GM10266 (cell line): ENCODE measurements around the gene TMEM203.

Experiments
- DNase-seq: peaks from one replicate; pipeline ENCODE4 v3.0.0; 2012; ENCODE audit errors: extremely low spot score
- TF ChIP-seq, protein P1 (sequence below): IDR thresholded peaks from 2 replicates; pipeline ENCODE4 v1.5.1; 2012; ENCODE audit warnings: mild to moderate bottlenecking, low read depth; ENCODE audit not compliant: control insufficient read depth, insufficient read depth; ENCODE audit errors: missing control alignments

TMEM203 gene

DNA sequence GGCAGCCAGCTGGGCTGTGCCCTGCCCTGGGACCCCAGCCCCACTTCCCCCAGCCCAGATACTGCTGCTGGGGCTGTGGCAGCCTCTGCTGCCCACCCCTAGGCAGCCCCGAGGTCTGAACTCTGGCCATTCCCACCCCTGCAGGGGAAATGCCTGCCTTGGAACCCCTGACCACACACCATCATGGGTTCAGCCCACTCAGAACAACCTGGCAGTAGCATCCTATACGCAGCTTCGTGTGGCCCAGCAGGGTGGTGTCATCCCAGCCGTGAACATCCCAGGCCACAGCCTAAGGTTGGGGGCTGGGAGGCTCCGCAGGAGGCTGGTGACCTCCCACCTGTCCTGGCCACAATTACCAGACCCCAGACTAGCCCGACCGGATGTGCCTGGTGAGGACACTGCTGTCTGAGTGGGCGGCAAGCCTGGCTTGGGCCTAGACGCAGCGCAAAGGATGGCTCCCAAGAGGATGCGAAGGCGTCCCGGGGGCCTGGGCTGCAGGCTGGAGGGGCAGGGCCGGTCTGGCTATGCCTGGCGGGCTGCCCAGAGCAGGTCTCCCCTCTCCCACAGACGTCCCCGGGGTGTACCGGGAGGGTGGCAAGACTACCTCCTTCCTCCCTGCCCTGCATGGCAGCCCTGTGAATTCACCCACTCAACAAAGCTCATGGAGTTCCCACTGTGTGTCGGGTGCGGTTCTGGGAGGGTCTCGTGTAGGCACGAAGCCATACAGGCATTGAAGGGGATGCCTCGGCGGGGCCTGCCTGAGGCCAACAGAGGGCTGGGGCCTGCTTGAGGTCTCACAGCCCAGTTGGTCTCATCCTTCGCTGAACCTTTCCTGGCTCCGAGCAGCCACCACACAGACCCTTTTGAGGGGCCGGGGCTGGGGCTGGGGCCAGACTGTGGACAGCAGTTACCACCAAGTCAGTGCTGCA is 23.8 kb upstream of the TMEM203 start:
- TF ChIP-seq, protein P1, sequence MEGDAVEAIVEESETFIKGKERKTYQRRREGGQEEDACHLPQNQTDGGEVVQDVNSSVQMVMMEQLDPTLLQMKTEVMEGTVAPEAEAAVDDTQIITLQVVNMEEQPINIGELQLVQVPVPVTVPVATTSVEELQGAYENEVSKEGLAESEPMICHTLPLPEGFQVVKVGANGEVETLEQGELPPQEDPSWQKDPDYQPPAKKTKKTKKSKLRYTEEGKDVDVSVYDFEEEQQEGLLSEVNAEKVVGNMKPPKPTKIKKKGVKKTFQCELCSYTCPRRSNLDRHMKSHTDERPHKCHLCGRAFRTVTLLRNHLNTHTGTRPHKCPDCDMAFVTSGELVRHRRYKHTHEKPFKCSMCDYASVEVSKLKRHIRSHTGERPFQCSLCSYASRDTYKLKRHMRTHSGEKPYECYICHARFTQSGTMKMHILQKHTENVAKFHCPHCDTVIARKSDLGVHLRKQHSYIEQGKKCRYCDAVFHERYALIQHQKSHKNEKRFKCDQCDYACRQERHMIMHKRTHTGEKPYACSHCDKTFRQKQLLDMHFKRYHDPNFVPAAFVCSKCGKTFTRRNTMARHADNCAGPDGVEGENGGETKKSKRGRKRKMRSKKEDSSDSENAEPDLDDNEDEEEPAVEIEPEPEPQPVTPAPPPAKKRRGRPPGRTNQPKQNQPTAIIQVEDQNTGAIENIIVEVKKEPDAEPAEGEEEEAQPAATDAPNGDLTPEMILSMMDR, result no peak

DNA sequence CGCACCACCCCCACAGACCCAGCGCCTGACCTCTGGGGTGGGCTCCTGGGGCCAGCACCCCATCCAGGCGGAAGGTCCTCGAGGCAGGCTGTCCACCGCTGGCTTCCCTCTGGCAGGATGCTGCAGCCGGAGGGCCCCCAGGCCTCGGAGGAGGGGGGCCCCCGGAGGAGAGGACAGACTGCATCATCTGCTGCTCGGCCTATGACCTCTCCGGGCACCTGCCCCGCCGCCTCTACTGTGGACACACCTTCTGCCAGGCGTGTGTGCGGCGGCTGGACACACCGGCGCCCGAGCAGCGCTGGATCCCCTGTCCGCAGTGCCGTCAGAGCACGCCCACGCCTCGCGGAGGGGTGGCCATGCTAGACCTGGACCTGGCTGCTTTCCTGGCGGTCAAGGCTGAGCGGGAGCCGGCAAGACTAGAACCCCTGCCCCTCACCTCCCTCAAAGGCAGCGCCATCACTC is 23.1 kb upstream of the TMEM203 start:
- TF ChIP-seq, protein P1, result no peak
- no peak for DNase-seq

More for the DNA sequence above, 23.8 kb upstream of the TMEM203 start:
- DNase-seq, result no peak

DNA sequence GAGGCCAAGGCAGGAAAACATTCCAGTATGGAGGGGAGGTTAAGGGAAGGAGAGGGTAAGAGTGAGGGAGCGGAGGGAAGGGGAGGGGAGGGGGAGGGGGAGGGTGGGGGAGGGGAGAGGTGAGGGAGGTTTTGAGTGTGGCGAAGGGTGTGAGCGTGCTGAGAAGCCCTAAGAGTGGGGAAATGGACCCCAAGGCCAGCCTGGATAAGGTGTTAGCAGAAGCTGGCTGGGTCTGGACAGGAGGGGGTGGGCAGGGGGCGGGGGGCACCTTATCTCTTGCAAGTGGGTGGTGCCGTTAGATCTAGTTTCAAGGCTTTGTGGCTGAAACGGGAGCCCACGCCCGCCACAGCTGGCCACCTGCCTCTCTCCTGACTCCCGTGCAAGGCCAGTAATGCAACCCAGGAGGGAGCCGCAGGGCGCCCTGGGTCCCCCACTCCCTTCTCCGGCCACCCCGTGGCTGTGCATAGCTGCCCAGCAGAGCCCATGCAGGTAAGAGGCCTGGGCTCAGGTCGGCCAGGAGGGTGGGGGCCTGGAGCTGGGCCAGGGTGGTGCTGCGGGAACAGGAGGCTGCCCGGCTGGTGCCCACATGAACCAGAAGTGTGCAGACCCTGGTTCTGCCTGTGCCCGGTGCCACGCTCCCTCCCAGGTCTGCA is 22.5 kb upstream of the TMEM203 start:
- no peak for DNase-seq
- TF ChIP-seq, protein P1, result no peak

DNA sequence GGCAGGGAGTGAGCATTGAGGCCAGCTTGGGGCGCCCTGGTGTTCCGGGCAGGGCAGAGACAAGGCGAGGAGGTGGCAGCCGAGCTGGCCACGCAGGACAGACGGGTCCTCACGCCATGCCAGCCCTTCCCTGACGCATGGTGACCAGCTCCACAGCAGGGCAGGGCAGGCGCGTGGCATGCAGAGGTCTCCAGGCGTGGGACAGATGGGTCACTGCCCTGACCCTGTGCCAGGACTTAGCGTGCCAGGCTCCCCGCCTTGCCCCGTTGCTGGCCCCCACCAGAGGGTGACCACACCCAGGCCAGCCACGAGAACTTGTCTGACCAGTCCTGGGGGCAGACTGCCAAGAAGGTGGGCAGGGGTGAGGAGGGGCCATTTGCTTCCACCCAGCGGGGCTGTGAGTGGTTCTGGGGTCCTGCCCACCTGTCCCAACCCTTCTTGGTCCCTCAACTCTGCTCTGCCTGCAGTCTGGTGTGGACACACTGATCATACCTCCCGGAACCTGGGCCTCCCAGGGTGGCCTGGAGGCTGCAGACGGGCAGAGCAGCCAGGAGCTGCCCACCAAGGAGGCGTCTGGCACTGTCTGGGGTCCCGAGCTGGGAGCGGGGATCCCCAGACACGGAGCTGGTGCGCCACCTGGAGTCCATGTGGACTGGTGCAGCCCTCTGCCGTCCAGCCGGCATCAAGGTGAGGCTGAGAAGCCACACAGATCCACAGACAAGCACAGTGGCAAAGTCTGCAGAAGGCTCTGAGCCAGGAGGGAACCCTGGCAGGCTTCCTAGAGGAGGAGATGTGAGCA is 21.8 kb upstream of the TMEM203 start, which contains the start of gene RNF224:
TSS of gene RNF224 (plus strand) at position 449 of the 799 bp plus-strand sequence. CDS start 834 bp downstream, outside the sequence.
- peak; percentile 88 for DNase-seq

DNA sequence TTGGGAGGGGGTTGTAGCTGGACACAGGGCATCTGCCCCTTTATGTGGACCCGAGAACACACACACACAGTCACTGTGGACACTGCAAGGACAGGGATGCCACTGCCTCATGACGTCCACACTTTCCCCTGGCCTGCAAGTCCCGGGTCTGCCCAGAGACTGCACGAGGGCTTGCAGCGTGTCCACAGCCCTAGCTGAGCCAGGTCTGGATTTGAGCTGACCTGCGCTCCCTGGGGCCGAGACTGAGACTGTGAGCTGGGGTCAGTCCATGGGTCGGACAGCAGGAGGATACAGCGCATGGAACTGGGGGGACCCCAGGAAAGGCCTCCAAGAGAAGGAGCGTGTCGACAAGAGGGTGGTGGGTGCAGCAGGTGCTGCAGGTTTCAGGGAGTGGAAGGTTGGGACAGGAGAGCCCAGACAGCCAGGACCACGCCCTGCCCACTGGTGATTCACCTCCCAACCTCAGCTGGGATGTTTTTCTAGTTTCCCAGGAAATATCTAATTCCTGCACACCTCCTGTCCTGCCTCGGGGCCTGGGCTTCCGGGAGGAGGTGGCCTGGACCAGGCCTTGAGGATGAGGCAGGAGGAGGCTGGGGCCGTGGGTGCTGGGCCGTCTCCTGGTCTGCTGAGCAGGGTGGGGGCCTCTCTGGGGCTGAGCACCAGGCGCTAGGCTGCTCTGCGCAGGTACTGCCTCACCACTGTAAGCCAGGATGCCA is 21.0 kb upstream of the TMEM203 start:
- no peak for DNase-seq
- TF ChIP-seq, protein P1, result no peak

More for the DNA sequence above, 21.8 kb upstream of the TMEM203 start, which contains the start of gene RNF224:
- TF ChIP-seq, protein P1, result peak; percentile 96

GRCh38 chr9:137225699-137226331 is 20.4 kb upstream of the TMEM203 start:
- DNase-seq, result no peak
- TF ChIP-seq, protein P1, result no peak
